NCI-H510A treated with DMSO at 0.1 percent for 48 hours (cell line): ENCODE results near the gene IL1RAP.

Experiments
- DNase-seq: peaks from one replicate; lab custom pipeline; 2025; lab: John Stamatoyannopoulos, UW

Gene IL1RAP

GRCh38 chr3:190541560-190541959 lies 27.7 kb downstream of the IL1RAP start:
- no peak for DNase-seq

- DNase-seq, result no peak
These were observed 29.0 kb downstream of the IL1RAP start for GRCh38 chr3:190542846-190543245.

- DNase-seq, result no peak
These were observed 29.8 kb downstream of the IL1RAP start for GRCh38 chr3:190543671-190544070.

GRCh38 chr3:190545191-190545590 lies 31.3 kb downstream of the IL1RAP start:
- no peak for DNase-seq

GRCh38 chr3:190546881-190547510 lies 33.1 kb downstream of the IL1RAP start:
- DNase-seq, result no peak

GRCh38 chr3:190548031-190548656 lies 34.3 kb downstream of the IL1RAP start:
- no peak for DNase-seq

- DNase-seq, result no peak
These were observed 38.1 kb downstream of the IL1RAP start for GRCh38 chr3:190552021-190552420.

- no peak for DNase-seq
These were observed 39.3 kb downstream of the IL1RAP start for GRCh38 chr3:190552969-190553759.

- DNase-seq, result no peak
These were observed 40.3 kb downstream of the IL1RAP start for GRCh38 chr3:190554197-190554596.

- DNase-seq, result no peak
These were observed 42.5 kb downstream of the IL1RAP start for GRCh38 chr3:190556351-190556750.

- DNase-seq, result no peak
These were observed 43.4 kb downstream of the IL1RAP start for GRCh38 chr3:190557296-190557695.

GRCh38 chr3:190558316-190558715 lies 44.4 kb downstream of the IL1RAP start:
- no peak for DNase-seq

- DNase-seq, result no peak
These were observed 44.9 kb downstream of the IL1RAP start for GRCh38 chr3:190558796-190559195.

GRCh38 chr3:190560013-190560895 lies 46.4 kb downstream of the IL1RAP start:
- DNase-seq, result no peak

GRCh38 chr3:190562866-190563510 lies 49.1 kb downstream of the IL1RAP start:
- DNase-seq, result no peak

- DNase-seq, result no peak
These were observed 50.3 kb downstream of the IL1RAP start for GRCh38 chr3:190564175-190564574.

- DNase-seq, result peak; percentile 34
These were observed 52.4 kb downstream of the IL1RAP start for GRCh38 chr3:190566043-190566933.

- no peak for DNase-seq
These were observed 54.2 kb downstream of the IL1RAP start for GRCh38 chr3:190568036-190568435.

- DNase-seq, result no peak
These were observed 60.6 kb downstream of the IL1RAP start for GRCh38 chr3:190574473-190574872.

GRCh38 chr3:190575437-190576185 lies 61.7 kb downstream of the IL1RAP start:
- DNase-seq, result no peak
